Thyroid gland (tissue), 4 donors: ENCODE results near the gene CAD.

Experiments used
- CTCF ChIP-seq, 6 experiments: fragments of 200-600 bp in 3 of 6; fragments of 450-650 bp in 3 of 6; sonication (generic) in 3 of 6; IDR thresholded peaks; one replicate each; pipeline ENCODE4 v1.5.1; 2016 to 2019; ENCODE audit warnings: antibody characterized with exemption in 6 of 6, mild to moderate bottlenecking in 2 of 6, inconsistent platforms in 1 of 6, moderate library complexity in 1 of 6
- POLR2A ChIP-seq, 2 donors: fragments of 450-650 bp; IDR thresholded peaks; one replicate each; pipeline ENCODE4 v1.6.1; 2017; ENCODE audit warnings: antibody characterized with exemption in 2 of 2, mild to moderate bottlenecking in 2 of 2, moderate library complexity in 1 of 2

- no peak for TF ChIP-seq CTCF (IDR thresholded peaks at IDR 0.05)
- no peak for TF ChIP-seq POLR2A (IDR thresholded peaks at IDR 0.05)
Measured at GRCh38 chr2:27284996-27285395, 67.8 kb downstream of the CAD start.
